CD4-positive, alpha-beta T cell (primary cell): Measurements from ENCODE around the gene HORMAD2. TPM values are rescaled to one million over a fixed set of nuclear protein-coding genes. Genes with fewer than 3 reads are reported as not detected.

Experiments
- ATAC-seq: fragments of 200-7000 bp; cut with Tn5 transposase; one replicate; pipeline ENCODE4 v1.10.0; 2022; ENCODE audit warnings: mild to moderate bottlenecking; ENCODE audit not compliant: poor library complexity
- CTCF ChIA-PET: fragments of 350-600 bp; sonication (Branson Sonifier 250); formaldehyde crosslinking; loops from one replicate; lab custom pipeline; 2021; ENCODE audit warnings: antibody characterized with exemption, inconsistent platforms; lab: Charles Lee
- POLR2A ChIA-PET: fragments of 350-600 bp; sonication (Branson Sonifier 250); formaldehyde crosslinking; loops from one replicate; lab custom pipeline; 2021; ENCODE audit warnings: antibody characterized with exemption, inconsistent platforms; lab: Charles Lee
- DNase-seq, 14 experiments: peaks; one replicate each; pipeline ENCODE4 v3.0.0-alpha.2; 2013 to 2020; ENCODE audit warnings: mixed read lengths in 2 of 14
- H3K27ac ChIP-seq, 2 donors: one replicate each; pipeline versions ENCODE4 v1.5.1 to v1.7.0; 2013; ENCODE audit warnings: low read length in 2 of 2, low read depth in 1 of 2, mild to moderate bottlenecking in 1 of 2
- H3K27me3 ChIP-seq, 2 experiments: 1 replicate in 1 of 2; 2 replicates in 1 of 2; pipeline versions ENCODE4 v1.6.1 to v1.7.0; 2013; ENCODE audit warnings: low read length in 2 of 2, control low read depth in 1 of 2, mild to moderate bottlenecking in 1 of 2, moderate library complexity in 1 of 2; ENCODE audit not compliant: insufficient read depth in 2 of 2, control insufficient read depth in 1 of 2
- H3K36me3 ChIP-seq: one replicate; pipeline ENCODE4 v1.6.1; 2013; ENCODE audit warnings: low read length, control low read depth; ENCODE audit not compliant: insufficient read depth
- H3K4me1 ChIP-seq: one replicate; pipeline ENCODE4 v1.6.1; 2013; ENCODE audit warnings: low read length, control low read depth; ENCODE audit not compliant: insufficient read depth
- H3K4me3 ChIP-seq: one replicate; pipeline ENCODE4 v1.5.1; 2013; ENCODE audit warnings: mild to moderate bottlenecking, low read length, moderate library complexity
- H3K9me3 ChIP-seq, 2 experiments: 1 replicate in 1 of 2; 2 replicates in 1 of 2; pipeline versions ENCODE4 v1.6.1 to v1.7.0; 2013; ENCODE audit warnings: low read length in 2 of 2, mild to moderate bottlenecking in 2 of 2, control low read depth in 1 of 2, moderate library complexity in 1 of 2; ENCODE audit not compliant: control insufficient read depth in 1 of 2, insufficient read depth in 1 of 2
- H3K27ac Mint-ChIP-seq: one replicate; pipeline ENCODE4 v1.8.0; 2020; ENCODE audit warnings: mixed read lengths
- H3K27me3 Mint-ChIP-seq: one replicate; pipeline ENCODE4 v1.8.0; 2021; ENCODE audit warnings: mixed read lengths
- H3K36me3 Mint-ChIP-seq: one replicate; pipeline ENCODE4 v1.8.0; 2021; ENCODE audit warnings: low read depth, mixed read lengths
- H3K4me1 Mint-ChIP-seq: one replicate; pipeline ENCODE4 v1.8.0; 2021; ENCODE audit warnings: low read depth, mixed read lengths
- H3K4me3 Mint-ChIP-seq: one replicate; pipeline ENCODE4 v1.8.0; 2020; ENCODE audit warnings: mild to moderate bottlenecking, mixed read lengths
- H3K9me3 Mint-ChIP-seq: one replicate; pipeline ENCODE4 v1.8.0; 2020; ENCODE audit warnings: mixed read lengths
- intact Hi-C, 2 experiments: fragments of 100-400 bp; cut with DNase I in 1 of 2; cut with micrococcal nuclease in 1 of 2; formaldehyde crosslinking; loops; one replicate each; pipeline versions ENCODE4 v1.15.1 to v1.9.0; 2023 to 2025; cut with DNase I, micrococcal nuclease
- total RNA-seq, 174 experiments: library from RNA in 2 of 174; stranded (reverse) in 2 of 174; gene quantifications; one replicate each; pipeline ENCODE4 v1.2.3 and lab custom pipeline; 2021 to 2026
- TF ChIP-seq, protein P1 (sequence below): fragments of 200-600 bp; IDR thresholded peaks from one replicate; pipeline ENCODE4 v1.8.0; 2022; ENCODE audit warnings: antibody characterized with exemption, mild to moderate bottlenecking

HORMAD2 gene
- total RNA-seq, 2 experiments from 2014 or later = not detected

DNA sequence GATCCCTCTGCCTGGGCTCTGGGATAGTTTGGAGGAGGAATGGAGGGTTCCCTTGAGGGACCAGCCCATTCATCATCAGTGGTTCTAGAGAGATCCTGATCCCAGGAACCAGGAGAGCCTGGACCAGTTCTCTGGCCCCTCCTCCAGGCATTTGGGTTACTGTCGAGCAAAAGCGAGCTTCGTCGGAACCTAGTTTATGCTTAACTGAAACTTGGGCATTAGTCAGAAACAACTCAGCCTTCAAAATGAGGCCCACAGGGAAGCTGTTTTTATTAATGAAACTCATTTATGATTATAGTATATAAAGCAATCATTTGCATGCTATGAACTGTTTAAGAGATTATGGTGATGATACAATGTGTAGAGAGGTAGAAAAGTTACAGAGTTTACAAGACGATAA lies 104.9 kb downstream of the HORMAD2 start:
- intact Hi-C loops = no loop called here
- H3K36me3 Mint-ChIP-seq = no peaks in the 10 kb centered on the region
- Histone ChIP-seq H3K27me3 (no peaks in the 10 kb centered on the region), H3K4me1 (peaks cover 18% of the 10 kb centered on the region), H3K9me3 (no peaks in the 10 kb centered on the region), H3K27ac (no peak overlapping the region), H3K36me3 (no peaks in the 10 kb centered on the region), H3K4me3 (no peak overlapping the region)
- no peak overlapping the region for H3K4me3 Mint-ChIP-seq
- POLR2A ChIA-PET = interaction anchor here (0.8 kb wide), 1 partner anchor 11 kb away, joined by 3 read pairs; no protein-coding TSS in a partner anchor
- TF ChIP-seq, protein P1, sequence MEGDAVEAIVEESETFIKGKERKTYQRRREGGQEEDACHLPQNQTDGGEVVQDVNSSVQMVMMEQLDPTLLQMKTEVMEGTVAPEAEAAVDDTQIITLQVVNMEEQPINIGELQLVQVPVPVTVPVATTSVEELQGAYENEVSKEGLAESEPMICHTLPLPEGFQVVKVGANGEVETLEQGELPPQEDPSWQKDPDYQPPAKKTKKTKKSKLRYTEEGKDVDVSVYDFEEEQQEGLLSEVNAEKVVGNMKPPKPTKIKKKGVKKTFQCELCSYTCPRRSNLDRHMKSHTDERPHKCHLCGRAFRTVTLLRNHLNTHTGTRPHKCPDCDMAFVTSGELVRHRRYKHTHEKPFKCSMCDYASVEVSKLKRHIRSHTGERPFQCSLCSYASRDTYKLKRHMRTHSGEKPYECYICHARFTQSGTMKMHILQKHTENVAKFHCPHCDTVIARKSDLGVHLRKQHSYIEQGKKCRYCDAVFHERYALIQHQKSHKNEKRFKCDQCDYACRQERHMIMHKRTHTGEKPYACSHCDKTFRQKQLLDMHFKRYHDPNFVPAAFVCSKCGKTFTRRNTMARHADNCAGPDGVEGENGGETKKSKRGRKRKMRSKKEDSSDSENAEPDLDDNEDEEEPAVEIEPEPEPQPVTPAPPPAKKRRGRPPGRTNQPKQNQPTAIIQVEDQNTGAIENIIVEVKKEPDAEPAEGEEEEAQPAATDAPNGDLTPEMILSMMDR = no peak
- no peaks in the 10 kb centered on the region for H3K27me3 Mint-ChIP-seq
- CTCF ChIA-PET = no interaction called here
- no peak for ATAC-seq
- no peak for DNase-seq
- no peaks in the 10 kb centered on the region for H3K9me3 Mint-ChIP-seq
- peak overlapping the region; percentile 66 for H3K27ac Mint-ChIP-seq
- peaks cover 59% of the 10 kb centered on the region for H3K4me1 Mint-ChIP-seq

DNA sequence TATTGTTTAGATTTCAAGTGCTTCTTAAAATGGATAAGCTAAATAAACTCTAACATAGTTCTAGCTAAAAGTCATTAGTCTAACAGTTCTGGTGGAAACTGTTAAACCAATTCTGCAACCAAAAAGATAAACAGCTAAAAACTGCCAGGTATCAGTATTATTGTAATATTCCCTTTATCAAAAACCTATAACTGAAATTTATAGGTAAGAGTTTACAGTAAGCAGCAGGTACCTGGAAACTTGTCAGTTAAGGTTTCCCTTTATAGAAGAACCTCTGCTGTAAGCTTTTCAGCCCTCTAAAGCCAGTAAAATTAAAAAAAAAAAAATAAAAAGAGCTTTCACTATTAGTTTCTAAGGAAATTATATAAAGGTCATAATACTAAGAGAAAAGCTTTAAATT lies 105.3 kb downstream of the HORMAD2 start:
- H3K4me3 ChIP-seq = no peak overlapping the region
- H3K36me3 ChIP-seq = no peaks in the 10 kb centered on the region
- H3K27ac Mint-ChIP-seq = peak overlapping the region; percentile 66
- intact Hi-C loops = no loop called here
- CTCF ChIA-PET = no interaction called here
- TF ChIP-seq, protein P1 = no peak
- H3K4me1 Mint-ChIP-seq = peaks cover 63% of the 10 kb centered on the region
- no peaks in the 10 kb centered on the region for H3K36me3 Mint-ChIP-seq
- no peaks in the 10 kb centered on the region for H3K27me3 ChIP-seq
- no peaks in the 10 kb centered on the region for H3K27me3 Mint-ChIP-seq
- H3K4me3 Mint-ChIP-seq = no peak overlapping the region
- H3K9me3 ChIP-seq = no peaks in the 10 kb centered on the region
- no peak overlapping the region for H3K27ac ChIP-seq
- no peaks in the 10 kb centered on the region for H3K9me3 Mint-ChIP-seq
- DNase-seq (no peak), ATAC-seq (no peak)
- H3K4me1 ChIP-seq = peaks cover 22% of the 10 kb centered on the region
- POLR2A ChIA-PET = interaction anchor here (0.6 to 0.8 kb wide), 2 partner anchors 11 to 923 kb away, joined by 3 to 4 read pairs; no protein-coding TSS in a partner anchor

DNA sequence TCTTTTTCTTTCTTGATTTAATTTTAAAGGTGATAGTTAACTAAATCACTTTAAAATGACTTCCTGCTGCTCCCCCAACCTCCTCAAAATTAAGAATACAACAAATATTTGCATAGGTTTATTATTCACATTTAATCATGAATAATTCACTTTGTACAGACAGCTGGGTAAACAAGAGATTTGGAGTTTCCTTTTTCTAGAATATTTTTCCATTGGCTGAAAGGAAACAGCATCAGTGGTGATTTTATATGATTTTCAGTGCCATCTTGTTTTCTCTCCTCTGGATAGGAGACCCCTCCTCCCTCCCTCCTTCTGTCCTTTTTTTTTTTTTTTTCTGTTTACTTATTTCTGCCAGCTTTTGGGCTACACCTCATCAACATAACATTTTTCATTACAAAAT lies 105.8 kb downstream of the HORMAD2 start:
- Histone ChIP-seq H3K36me3 (no peaks in the 10 kb centered on the region), H3K9me3 (no peaks in the 10 kb centered on the region), H3K4me1 (peaks cover 26% of the 10 kb centered on the region), H3K4me3 (no peak overlapping the region), H3K27me3 (no peaks in the 10 kb centered on the region), H3K27ac (no peak overlapping the region)
- DNase-seq = no peak
- Mint-ChIP-seq H3K4me3 (no peak overlapping the region), H3K27ac (no peak overlapping the region), H3K27me3 (no peaks in the 10 kb centered on the region), H3K4me1 (peaks cover 68% of the 10 kb centered on the region), H3K36me3 (no peaks in the 10 kb centered on the region), H3K9me3 (no peaks in the 10 kb centered on the region)
- ATAC-seq = no peak
- TF ChIP-seq, protein P1 = no peak
- intact Hi-C loops = no loop called here
- CTCF ChIA-PET = no interaction called here
- POLR2A ChIA-PET = interaction anchor here (0.6 to 0.8 kb wide), 3 partner anchors 8 to 922 kb away, joined by 3 to 4 read pairs (median 3); no protein-coding TSS in a partner anchor
